Measurements from ENCODE around the gene LEUTX. TPM values are rescaled to one million over a fixed set of nuclear protein-coding genes. Genes with fewer than 3 reads are reported as not detected.

LEUTX gene
- total RNA-seq, 2 experiments from 2014 or later: not detected

- no peak overlapping the region for H3K4me3 ChIP-seq (ENCODE audit: low read length)
- peaks cover 7% of the 10 kb centered on the region for H3K27me3 Mint-ChIP-seq
- ATAC-seq (ENCODE audit: poor library complexity) (no peak), DNase-seq (no peak)
- intact Hi-C loops (cut with DNase I, micrococcal nuclease): loop anchor here in 1 of 2 experiments (5.0 kb wide), 1 partner anchor 177 kb away; the partner anchor contains the start of gene PSMC4
- no peak overlapping the region for H3K27ac Mint-ChIP-seq
- no peak for TF ChIP-seq CTCF (IDR thresholded peaks at IDR 0.05)
- CTCF ChIA-PET: interaction anchor here (6.1 kb wide), 1 partner anchor 48 kb away, joined by 75 read pairs; no protein-coding TSS in a partner anchor
- H3K4me3 Mint-ChIP-seq: no peak overlapping the region
- H3K36me3 ChIP-seq (ENCODE audit: insufficient read depth, low read length): no peaks in the 10 kb centered on the region
- no peaks in the 10 kb centered on the region for H3K4me1 Mint-ChIP-seq (ENCODE audit: low read depth)
- POLR2A ChIA-PET: no interaction called here
- no peaks in the 10 kb centered on the region for H3K36me3 Mint-ChIP-seq (ENCODE audit: low read depth)
- H3K9me3 ChIP-seq (ENCODE audit: control insufficient read depth in 1 of 2, insufficient read depth in 1 of 2, low read length in 2 of 2): no peaks in the 10 kb centered on the region
- H3K9me3 Mint-ChIP-seq: no peaks in the 10 kb centered on the region
- H3K4me1 ChIP-seq (ENCODE audit: insufficient read depth, low read length): peaks cover 7% of the 10 kb centered on the region
- no peaks in the 10 kb centered on the region for H3K27me3 ChIP-seq (ENCODE audit: control insufficient read depth in 1 of 2, insufficient read depth in 2 of 2, low read length in 2 of 2)
- no peak overlapping the region for H3K27ac ChIP-seq (ENCODE audit: low read depth in 1 of 2, low read length in 2 of 2)
These were observed 16.3 kb downstream of the LEUTX start for GRCh38 chr19:39795001-39795400.

- H3K27me3 ChIP-seq (ENCODE audit: control insufficient read depth in 1 of 2, insufficient read depth in 2 of 2, low read length in 2 of 2): no peaks in the 10 kb centered on the region
- Mint-ChIP-seq H3K9me3 (no peaks in the 10 kb centered on the region), H3K4me3 (no peak overlapping the region), H3K27ac (no peak overlapping the region), H3K36me3 (ENCODE audit: low read depth) (no peaks in the 10 kb centered on the region), H3K4me1 (ENCODE audit: low read depth) (no peaks in the 10 kb centered on the region), H3K27me3 (peaks cover 7% of the 10 kb centered on the region)
- intact Hi-C loops (cut with DNase I, micrococcal nuclease): loop anchor here in 1 of 2 experiments (5.0 kb wide), 1 partner anchor 176 kb away; the partner anchor contains the start of gene PSMC4
- H3K9me3 ChIP-seq (ENCODE audit: control insufficient read depth in 1 of 2, insufficient read depth in 1 of 2, low read length in 2 of 2): no peaks in the 10 kb centered on the region
- no peaks in the 10 kb centered on the region for H3K36me3 ChIP-seq (ENCODE audit: insufficient read depth, low read length)
- peaks cover 7% of the 10 kb centered on the region for H3K4me1 ChIP-seq (ENCODE audit: insufficient read depth, low read length)
- no peak overlapping the region for H3K27ac ChIP-seq (ENCODE audit: low read depth in 1 of 2, low read length in 2 of 2)
- TF ChIP-seq CTCF (IDR thresholded peaks at IDR 0.05): no peak
- DNase-seq (no peak), ATAC-seq (ENCODE audit: poor library complexity) (no peak)
- CTCF ChIA-PET: interaction anchor here (1.1 to 6.1 kb wide), 2 partner anchors 47 to 120 kb away, joined by 3 to 75 read pairs; no protein-coding TSS in a partner anchor
- H3K4me3 ChIP-seq (ENCODE audit: low read length): no peak overlapping the region
- POLR2A ChIA-PET: no interaction called here
These were observed 17.4 kb downstream of the LEUTX start for GRCh38 chr19:39796000-39796498.

GRCh38 chr19:39797083-39797482 lies 18.4 kb downstream of the LEUTX start:
- no peak for ATAC-seq (ENCODE audit: poor library complexity)
- POLR2A ChIA-PET: no interaction called here

More at GRCh38 chr19:39797083-39797482, 18.4 kb downstream of the LEUTX start:
- intact Hi-C loops (cut with DNase I, micrococcal nuclease): loop anchor here in 1 of 2 experiments (5.0 kb wide), 1 partner anchor 175 kb away; the partner anchor contains the start of gene PSMC4
- no peak overlapping the region for H3K4me3 Mint-ChIP-seq
- H3K36me3 Mint-ChIP-seq (ENCODE audit: low read depth): no peaks in the 10 kb centered on the region
- TF ChIP-seq CTCF (IDR thresholded peaks at IDR 0.05): no peak
- H3K27me3 ChIP-seq (ENCODE audit: control insufficient read depth in 1 of 2, insufficient read depth in 2 of 2, low read length in 2 of 2): peaks cover 0 to 2% of the 10 kb centered on the region in 2 experiments
- peaks cover 7% of the 10 kb centered on the region for H3K4me1 ChIP-seq (ENCODE audit: insufficient read depth, low read length)
- no peak overlapping the region for H3K27ac Mint-ChIP-seq
- no peaks in the 10 kb centered on the region for H3K4me1 Mint-ChIP-seq (ENCODE audit: low read depth)
- CTCF ChIA-PET: no interaction called here
- no peaks in the 10 kb centered on the region for H3K36me3 ChIP-seq (ENCODE audit: insufficient read depth, low read length)
- H3K27ac ChIP-seq (ENCODE audit: low read depth in 1 of 2, low read length in 2 of 2): no peak overlapping the region
- peaks cover 7% of the 10 kb centered on the region for H3K27me3 Mint-ChIP-seq
- H3K9me3 ChIP-seq (ENCODE audit: control insufficient read depth in 1 of 2, insufficient read depth in 1 of 2, low read length in 2 of 2): no peaks in the 10 kb centered on the region
- no peak for DNase-seq
- no peaks in the 10 kb centered on the region for H3K9me3 Mint-ChIP-seq
- no peak overlapping the region for H3K4me3 ChIP-seq (ENCODE audit: low read length)

All from CD4-positive, alpha-beta T cell (primary cell).